Activated naive CD4-positive, alpha-beta T cell treated with anti-CD3 and anti-CD28 coated beads, Interleukin-2, amount 50 U/mL, for 16 hours (primary cell): ENCODE measurements around the gene MBD3.
"Not testable (repeated sequence)": the region's sequence is repeated elsewhere in the genome, so short reads cannot be mapped to it uniquely, and the experiment has no call there.

Experiments used
- DNase-seq: peaks from one replicate; pipeline ENCODE4 v3.0.0-alpha.2; 2020

Gene MBD3, protein sequence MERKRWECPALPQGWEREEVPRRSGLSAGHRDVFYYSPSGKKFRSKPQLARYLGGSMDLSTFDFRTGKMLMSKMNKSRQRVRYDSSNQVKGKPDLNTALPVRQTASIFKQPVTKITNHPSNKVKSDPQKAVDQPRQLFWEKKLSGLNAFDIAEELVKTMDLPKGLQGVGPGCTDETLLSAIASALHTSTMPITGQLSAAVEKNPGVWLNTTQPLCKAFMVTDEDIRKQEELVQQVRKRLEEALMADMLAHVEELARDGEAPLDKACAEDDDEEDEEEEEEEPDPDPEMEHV

GRCh38 chr19:1592755-1593500 is at the start of gene MBD3:
Gene MBD3, minus strand, starts transcription at chr19:1592865. Its CDS starts 234 bp downstream, at chr19:1592631.
- DNase-seq = peak; percentile 88

- DNase-seq = not testable (repeated sequence)
Measured at GRCh38 chr19:1640893-1641448, 48.3 kb upstream of the MBD3 start.

DNA sequence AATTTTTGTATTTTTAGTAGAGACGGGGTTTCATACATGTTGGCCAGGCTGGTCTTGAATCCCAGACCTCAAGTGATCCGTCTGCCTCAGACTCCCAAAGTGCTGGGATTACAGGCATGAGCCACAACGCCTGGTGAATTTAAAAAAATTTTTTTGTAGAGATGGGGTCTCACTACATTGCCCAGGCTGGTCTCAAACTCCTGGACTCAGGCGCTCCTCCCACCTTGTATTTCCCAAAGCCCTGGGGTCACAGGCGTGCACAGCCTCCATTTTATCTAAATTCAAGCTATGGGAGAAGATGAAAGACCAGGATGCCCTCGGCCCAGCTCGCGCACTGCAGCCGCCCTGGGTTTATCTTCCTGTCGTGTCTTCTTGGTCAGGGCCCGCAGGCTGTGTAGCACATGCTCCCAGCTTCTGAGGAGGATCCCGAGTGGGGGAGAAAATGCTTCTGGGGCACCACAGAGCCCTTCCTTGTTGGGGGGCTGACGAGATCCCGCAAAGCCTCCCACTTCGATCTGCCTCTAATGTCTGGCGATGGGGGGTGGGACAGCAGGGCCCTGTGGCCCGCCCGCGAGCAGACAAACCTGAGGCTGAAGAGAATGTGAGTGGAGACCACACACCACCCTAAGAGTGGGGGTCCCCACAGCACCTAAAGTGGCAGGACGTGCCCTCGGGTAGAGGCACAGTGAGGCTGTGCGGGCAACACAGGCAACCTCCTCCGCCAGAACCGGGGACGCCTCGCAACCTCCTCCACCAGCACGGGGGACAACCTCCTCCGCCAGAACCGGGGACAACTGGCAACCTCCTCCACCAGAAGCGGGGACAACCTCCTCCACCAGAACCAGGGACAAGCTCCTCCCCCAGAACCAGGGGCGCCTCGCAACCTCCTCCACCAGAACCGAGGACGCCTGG is 43.9 kb upstream of the MBD3 start:
- no peak for DNase-seq

GRCh38 chr19:1634938-1635243 is 42.2 kb upstream of the MBD3 start:
- no peak for DNase-seq

GRCh38 chr19:1634242-1634937 is 41.7 kb upstream of the MBD3 start:
- DNase-seq = no peak

DNA sequence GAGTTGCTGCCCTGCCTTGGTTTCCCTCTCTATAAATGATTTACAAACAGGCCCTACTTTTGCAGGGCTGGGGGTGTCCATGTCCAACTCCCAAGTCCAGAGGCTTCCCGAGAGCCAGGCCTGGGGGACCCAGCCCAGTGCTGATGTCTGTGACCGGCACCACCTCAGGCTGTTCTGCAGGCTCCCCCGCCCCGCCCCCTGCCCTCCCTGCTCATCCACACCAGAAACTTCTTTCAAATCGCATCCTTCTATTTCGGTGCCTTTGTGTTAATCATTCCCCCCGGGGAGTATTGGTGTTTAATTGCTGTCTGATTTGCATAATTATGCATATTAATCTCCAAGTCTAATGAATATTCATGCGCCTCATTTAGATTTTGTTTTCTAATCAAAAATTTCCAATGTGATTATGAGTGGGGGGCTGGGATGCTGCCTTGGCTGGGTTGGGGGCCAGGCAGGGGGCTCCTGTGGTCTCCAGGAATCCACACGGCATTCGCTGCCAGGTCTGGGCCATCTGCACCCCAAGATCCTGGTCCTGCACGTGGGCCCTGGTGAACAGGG is 40.7 kb upstream of the MBD3 start:
- no peak for DNase-seq

DNA sequence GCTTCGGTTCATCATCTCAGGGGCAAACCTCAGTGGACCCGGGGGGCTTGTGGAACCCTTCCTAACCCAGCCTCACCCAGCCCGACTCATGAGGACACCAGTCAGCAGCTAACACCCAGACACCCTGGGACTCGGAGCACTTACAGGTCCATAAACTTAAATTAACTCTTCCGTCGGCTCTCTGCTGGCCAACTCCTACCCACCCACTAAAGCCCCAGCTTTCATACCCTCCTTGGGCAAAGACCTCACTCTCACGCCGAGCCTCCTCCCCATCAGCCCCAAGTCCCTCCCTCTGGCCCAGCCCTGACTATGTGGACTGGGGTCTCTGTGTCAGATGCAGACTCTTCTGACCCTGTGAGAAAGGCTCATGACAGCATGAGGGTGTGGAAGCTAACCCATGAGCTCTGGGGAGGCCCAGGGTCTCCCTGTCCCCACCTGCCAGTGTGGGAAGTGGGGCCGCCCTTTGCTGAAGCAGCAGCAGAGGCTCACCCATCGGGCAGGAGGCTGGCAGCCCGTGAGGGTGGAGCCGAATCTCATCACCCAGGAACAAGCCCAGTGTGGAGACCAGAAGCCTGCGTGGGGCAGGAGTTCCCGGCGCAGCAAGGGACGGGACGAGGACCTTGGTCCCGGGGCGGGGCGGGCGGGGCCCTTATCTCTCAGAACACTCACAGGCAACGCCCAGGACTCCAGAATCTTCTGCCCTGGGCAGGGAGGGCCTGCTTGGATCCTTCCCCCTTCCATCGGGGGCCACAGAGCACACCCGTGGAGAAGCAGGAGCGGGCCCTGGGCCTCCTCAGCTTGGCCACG is 40.0 kb upstream of the MBD3 start:
- no peak for DNase-seq

DNA sequence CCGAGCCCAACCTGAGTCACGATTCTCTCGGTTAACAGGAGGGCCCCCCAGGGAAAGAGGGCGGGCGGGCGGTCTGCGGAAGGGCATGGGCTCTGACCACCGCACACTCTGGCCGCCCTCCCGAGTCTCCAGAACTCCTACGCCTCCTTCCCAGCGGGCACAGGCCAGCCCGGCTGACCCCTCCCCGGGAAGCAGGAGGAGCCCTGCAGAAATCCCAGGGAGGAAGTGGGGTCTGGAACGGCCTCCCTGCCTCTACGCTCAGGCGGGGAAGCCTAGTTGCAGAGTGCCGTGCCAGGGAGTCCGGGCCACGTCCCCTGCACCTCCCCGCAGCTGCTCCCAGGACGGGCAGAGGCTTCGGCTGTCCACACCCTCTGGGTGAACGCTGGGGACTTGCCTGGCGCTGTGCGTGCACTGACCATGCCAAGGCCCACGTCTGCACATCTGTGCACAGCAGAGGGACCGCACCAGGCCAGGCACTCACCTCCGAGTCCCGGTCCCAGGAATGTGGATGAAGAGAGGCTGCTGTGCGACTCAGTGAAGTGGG is 39.0 kb upstream of the MBD3 start:
- no peak for DNase-seq

DNA sequence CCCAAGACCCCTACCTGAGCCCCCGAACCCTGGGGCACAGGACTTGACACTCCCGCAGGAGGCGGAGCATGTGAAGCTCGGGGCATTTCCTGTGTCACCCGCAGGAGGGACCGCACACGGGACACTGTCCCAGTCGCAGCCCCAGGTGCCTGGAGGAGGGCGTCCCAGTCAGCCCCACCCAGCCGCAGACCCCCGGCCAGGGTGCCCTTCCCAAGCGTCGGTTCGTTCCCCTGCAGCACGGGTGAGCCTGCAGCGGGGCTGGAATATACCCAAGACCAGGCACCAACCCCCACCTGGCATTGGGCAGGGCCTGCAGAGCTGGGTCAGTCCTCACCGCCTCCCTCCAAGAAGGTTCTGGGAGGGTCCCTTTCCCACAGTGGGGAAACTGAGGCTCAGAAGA is 38.1 kb upstream of the MBD3 start:
- no peak for DNase-seq

DNA sequence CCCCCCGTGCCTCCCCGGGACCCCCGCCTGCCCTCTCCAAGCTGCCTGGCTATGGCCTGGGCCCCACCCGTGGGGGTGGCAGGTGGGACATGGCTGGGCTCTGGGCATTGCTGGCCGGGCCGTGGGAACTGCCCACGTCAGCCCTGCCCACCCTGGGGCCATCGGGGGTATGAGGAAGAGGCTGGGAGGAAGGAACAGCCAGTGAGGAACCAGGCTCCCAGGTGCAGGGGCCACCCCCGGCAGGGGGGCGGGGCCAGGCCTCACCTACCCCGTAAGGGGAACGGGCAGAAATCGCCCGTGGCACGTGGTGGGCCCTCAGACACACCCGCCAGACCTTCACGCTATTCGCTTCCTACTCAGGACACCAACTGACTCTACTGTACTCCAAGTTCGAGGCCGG is 37.3 kb upstream of the MBD3 start:
- no peak for DNase-seq

DNA sequence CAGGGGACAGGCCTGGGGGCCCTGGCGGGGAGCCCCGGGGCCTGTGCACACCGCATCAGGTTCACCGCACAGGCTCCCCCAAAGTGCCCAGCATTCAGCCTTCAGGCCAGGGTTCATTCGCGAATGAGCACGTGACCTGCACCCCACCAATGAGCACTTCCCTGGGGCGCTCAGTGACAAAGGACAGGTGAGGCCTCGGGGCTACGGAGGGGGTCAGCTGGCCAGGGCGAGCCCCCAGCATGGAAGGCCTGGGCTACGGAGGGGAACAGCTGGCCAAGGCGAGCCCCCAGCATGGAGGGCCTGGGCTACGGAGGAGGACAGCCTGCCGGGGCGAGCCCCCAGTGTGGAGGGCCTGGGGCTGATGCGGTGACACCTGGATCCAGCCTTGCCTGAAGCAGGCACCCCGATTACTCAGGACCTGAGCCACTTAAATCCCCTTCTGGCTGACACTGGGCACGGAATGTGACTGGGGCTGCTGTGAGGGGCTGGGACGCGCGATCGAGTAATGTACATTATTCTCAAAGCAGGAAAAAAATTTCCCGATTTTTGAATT is 36.7 kb upstream of the MBD3 start:
- DNase-seq = no peak

DNA sequence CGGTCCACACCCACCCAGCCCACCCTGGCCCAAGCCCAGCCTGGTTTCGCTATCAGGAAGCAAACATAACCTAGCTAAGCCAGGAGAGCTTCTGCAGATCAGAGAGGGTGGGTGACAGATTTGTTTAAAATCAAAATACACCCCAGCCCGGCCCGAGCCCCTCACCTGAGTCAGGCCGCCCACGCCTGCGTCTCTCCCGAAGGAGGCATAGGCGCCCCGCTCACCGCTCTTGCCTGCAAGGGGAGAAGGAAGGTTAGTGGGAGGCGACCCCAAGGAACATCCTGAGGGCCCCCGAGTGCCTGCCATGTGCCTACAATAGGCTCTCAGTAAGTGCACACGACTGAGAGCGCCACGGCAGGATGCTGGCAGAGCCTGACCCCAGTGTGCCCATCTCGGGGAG is 34.5 kb upstream of the MBD3 start:
- no peak for DNase-seq

- DNase-seq = no peak
Measured at GRCh38 chr19:1626417-1627010, 33.8 kb upstream of the MBD3 start.

- peak; percentile 63 for DNase-seq
Measured at GRCh38 chr19:1624458-1624857, 31.8 kb upstream of the MBD3 start.

GRCh38 chr19:1622541-1622940 is 29.9 kb upstream of the MBD3 start:
- no peak for DNase-seq

GRCh38 chr19:1622007-1622406 is 29.3 kb upstream of the MBD3 start:
- DNase-seq = no peak

DNA sequence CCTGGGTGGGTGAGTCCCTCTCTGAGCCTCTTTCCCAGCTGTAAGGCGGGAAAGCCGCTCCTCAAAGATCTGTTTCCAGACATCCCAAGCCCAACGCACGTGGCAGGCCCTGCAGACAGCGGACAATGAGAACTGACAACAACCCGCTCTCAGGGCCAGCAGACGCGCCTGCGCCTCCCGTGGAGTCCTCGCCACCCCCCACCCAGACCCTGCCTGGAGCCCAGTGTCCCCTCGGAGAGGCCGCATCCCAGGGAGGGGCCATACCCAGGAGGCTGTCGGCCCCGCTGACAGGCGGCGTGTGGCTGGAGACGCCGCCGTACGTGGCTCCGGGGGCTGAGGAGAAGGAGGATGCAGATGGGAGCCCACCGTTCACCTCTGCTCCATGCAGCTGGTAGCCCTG is 28.9 kb upstream of the MBD3 start:
- no peak for DNase-seq

DNA sequence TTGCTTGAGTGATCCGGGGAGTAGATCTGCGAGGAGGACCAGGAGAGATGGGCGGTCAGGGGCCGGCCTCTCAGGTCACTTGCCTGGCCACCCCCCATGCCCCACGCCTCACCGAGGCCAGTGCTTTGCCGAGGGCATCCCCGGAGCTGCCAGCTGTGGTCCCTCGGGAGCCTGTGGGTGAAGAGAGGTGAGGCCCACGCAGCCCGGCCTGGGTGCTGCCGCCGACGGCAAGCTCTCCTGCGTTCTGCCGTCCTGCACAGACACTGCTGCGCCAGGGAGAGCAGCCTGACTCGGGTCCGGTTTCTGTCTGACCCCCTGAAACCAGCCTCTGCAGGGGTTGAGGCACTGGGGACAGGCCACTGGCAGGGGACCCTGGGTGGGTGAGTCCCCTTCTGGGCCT is 28.4 kb upstream of the MBD3 start:
- DNase-seq = no peak

DNA sequence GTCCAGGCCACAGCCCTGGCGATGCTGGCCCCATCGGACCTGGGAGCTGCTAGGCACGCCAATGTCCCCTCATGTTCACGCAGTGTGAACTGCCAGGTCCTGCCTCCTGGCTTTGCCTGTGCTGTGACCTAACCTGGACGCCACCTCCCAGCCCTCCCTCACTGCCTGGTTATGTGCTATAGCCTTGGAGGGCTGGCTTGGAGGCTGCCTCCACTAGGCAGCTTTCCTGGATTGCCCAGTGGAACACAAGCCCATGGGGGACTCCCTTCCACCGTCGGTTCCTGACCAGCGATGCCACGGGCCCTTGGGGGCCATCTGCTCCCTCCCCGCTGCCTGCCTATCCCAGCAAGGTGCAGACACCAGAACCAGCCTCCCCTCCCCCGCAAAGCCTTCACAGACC is 27.8 kb upstream of the MBD3 start:
- no peak for DNase-seq

DNA sequence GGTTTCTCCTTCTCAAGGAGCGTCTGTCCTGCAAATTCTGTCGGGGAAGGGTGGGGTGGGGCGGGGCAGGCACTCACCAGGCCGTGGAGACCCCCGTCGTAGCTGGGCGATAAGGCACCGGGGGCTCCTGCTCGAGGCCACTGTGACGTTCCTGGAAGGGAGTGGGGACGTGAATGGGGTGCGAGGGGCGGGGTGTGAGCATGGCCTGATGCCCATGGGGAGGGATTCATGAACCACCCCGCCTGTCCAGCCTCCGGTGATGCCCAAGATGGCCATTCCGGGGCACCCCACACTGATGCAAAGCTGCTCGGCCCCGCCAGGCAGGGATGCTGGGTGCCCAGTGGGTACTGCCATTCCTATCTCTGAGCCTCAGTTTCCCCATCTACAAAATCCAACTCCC is 27.0 kb upstream of the MBD3 start:
- no peak for DNase-seq

DNA sequence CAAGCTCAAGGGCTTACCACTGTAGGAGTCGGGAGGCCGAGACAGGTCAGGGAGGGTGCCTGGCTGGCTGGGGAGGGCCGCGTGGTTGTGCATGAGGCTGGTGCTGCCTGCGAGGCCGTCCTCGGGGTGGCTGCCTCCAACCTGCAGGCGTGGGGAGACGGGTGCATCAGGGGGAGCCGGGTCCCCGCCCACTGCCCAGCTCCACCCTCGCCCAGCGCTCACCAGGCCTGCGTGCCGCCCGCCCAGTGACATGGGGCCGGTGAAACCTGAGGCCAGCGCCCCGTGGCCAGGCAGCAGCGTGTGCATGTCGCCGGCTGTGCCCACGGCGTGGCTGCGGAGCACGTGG is 26.4 kb upstream of the MBD3 start:
- DNase-seq = no peak
